HCT116 (cell line): ENCODE results near the gene AMD1.

Experiments
- EZH2 ChIP-seq: fragments of 200-600 bp; sonication (generic); IDR thresholded peaks from 2 replicates; pipeline ENCODE4 v1.6.1; 2017; ENCODE audit warnings: antibody characterized with exemption, mixed run types
- POLR2AphosphoS5 ChIP-seq: IDR thresholded peaks from 2 replicates; pipeline ENCODE4 v1.6.1; 2011; ENCODE audit warnings: mild to moderate bottlenecking, low read depth, low read length, moderate library complexity

DNA sequence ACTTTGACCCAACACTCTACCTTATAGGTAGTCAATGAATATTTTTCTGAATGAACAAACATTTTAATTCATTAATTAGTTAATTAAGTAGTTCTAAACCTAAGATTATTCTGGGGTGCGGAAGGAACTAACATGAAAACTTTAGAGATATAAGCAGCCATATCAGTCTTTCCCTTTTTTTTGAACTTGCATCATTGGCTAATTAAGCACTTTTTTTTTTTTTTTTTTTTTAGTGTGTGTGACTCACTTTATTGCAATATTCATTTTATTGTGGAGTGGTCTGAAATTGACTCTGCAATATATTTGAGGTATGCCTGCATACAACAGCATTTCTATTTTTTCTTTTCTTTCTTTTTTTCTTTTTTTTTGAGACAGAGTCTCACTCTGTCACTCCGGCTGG, 21.8 kb upstream of the AMD1 start:
- TF ChIP-seq EZH2: no peak
- TF ChIP-seq POLR2AphosphoS5: no peak
